Thyroid gland (tissue), 4 donors: ENCODE results near the gene LYRM4.

ENCODE experiments used
- CTCF ChIP-seq, 6 experiments: fragments of 200-600 bp in 3 of 6; fragments of 450-650 bp in 3 of 6; sonication (generic) in 3 of 6; IDR thresholded peaks; one replicate each; pipeline ENCODE4 v1.5.1; 2016 to 2019; ENCODE audit warnings: antibody characterized with exemption in 6 of 6, mild to moderate bottlenecking in 2 of 6, inconsistent platforms in 1 of 6, moderate library complexity in 1 of 6
- POLR2A ChIP-seq, 2 donors: fragments of 450-650 bp; IDR thresholded peaks; one replicate each; pipeline ENCODE4 v1.6.1; 2017; ENCODE audit warnings: antibody characterized with exemption in 2 of 2, mild to moderate bottlenecking in 2 of 2, moderate library complexity in 1 of 2

DNA sequence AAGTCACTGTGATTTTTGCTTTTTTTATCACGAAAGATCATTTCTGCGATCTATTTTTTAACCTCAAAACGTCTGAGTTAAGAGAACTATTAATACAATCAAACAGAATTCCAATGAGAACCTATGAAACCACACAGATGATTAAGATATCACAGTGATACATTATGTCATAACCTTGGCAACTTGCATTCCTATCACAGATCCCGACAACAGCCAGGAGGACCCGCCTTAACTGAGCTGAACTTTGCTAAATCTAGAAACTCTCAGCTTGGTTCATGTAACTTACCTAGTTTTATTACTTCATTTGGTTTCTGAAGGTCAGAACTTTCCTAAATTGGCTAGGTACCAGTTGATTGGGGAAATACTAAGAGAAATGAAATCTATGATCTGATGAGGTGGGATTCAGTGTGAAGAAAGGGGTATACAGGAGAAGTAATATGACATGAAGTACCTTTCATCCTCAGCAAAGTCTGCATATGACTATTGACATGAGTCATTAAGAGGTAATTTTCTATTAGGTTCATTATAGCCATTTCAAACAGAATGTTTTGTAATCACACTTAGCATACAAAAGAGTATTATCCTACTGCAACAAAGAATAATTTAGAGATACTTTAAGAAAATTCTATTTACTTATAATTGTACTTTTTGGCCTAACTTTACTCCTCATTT is 11.2 kb downstream of the LYRM4 start:
- TF ChIP-seq CTCF (IDR thresholded peaks at IDR 0.05) (no peak), POLR2A (IDR thresholded peaks at IDR 0.05) (no peak)
